HCT116 (cell line): ENCODE results near the gene VWA7. TPM values are rescaled to one million over a fixed set of nuclear protein-coding genes. Genes with fewer than 3 reads are reported as not detected.

Experiments
- ATAC-seq: fragments of 200-7000 bp; cut with Tn5 transposase; 2 replicates; pipeline ENCODE4 v1.9.1; 2020; ENCODE audit warnings: mild to moderate bottlenecking, moderate library complexity
- BruUV-seq: library from RNA; stranded (reverse); fragments of 400-500 nt; replicated peaks from 2 replicates; lab custom pipeline; 2021; lab: Mats Ljungman, UMichigan
- CTCF ChIA-PET: fragments of 300-600 bp; sonication (Branson Sonifier 250); formaldehyde crosslinking; loops from one replicate; lab custom pipeline; 2021; ENCODE audit warnings: antibody characterized with exemption; lab: Charles Lee
- POLR2A ChIA-PET: fragments of 300-600, 350-600 bp; sonication (Branson Sonifier 250); formaldehyde crosslinking; loops from one replicate; lab custom pipeline; 2021; ENCODE audit warnings: antibody characterized with exemption; lab: Charles Lee
- RAD21 ChIA-PET, 2 experiments: fragments of 300-600 bp; sonication (Branson Sonifier 250); formaldehyde crosslinking; loops; one replicate each; lab custom pipeline; 2023; ENCODE audit warnings: low total read pairs in 2 of 2; ENCODE audit not compliant: uncharacterized antibody in 2 of 2, unreplicated experiment in 2 of 2, low non-redundant PET in 1 of 2; lab: Charles Lee
- DNase-seq: peaks from one replicate; pipeline ENCODE4 v3.0.0-alpha.2; 2010; ENCODE audit warnings: low read depth, low spot score
- H2AFZ ChIP-seq: fragments of 200-600 bp; shearing (Covaris generic), sonication (generic); 2 replicates; pipeline ENCODE4 v1.6.1; 2017; ENCODE audit warnings: low read depth, mixed run types, mixed read lengths, antibody characterized with exemption, low read length; ENCODE audit not compliant: poor library complexity, severe bottlenecking
- H3K27ac ChIP-seq: 2 replicates; pipeline ENCODE4 v1.5.1; 2012; ENCODE audit warnings: low read depth, low read length
- H3K27me3 ChIP-seq: fragments of 200-600 bp; sonication (generic); 2 replicates; pipeline ENCODE4 v1.6.1; 2016; ENCODE audit warnings: mixed run types, low read length, mixed read lengths; ENCODE audit not compliant: insufficient read depth
- H3K36me3 ChIP-seq, 2 experiments: fragments of 200-500 bp in 1 of 2; fragments of 200-600 bp in 1 of 2; sonication (Bioruptor generic) in 1 of 2; sonication (generic) in 1 of 2; 2 replicates each; pipeline versions ENCODE4 v1.5.1 to v1.6.1; 2014 to 2016; ENCODE audit warnings: low read length in 2 of 2, inconsistent platforms in 1 of 2, mixed read lengths in 1 of 2, mixed run types in 1 of 2; ENCODE audit not compliant: insufficient read depth in 2 of 2, control insufficient read depth in 1 of 2
- H3K4me1 ChIP-seq, 2 experiments: fragments of 200-600 bp in 1 of 2; sonication (generic) in 1 of 2; 2 replicates each; pipeline versions ENCODE4 v1.5.1 to v1.6.1; 2012 to 2017; ENCODE audit warnings: low read length in 2 of 2, inconsistent platforms in 1 of 2, mild to moderate bottlenecking in 1 of 2, mixed read lengths in 1 of 2, mixed run types in 1 of 2, moderate library complexity in 1 of 2; ENCODE audit not compliant: insufficient read depth in 2 of 2, control insufficient read depth in 1 of 2
- H3K4me2 ChIP-seq: fragments of 200-600 bp; sonication (generic); 2 replicates; pipeline ENCODE4 v1.6.1; 2017; ENCODE audit warnings: mixed run types, low read length, mixed read lengths
- H3K4me3 ChIP-seq, 2 experiments: fragments of 200-600 bp in 1 of 2; sonication (generic) in 1 of 2; replicated peaks in 1 of 2; 2 replicates each; pipeline ENCODE4 v1.5.1; 2011 to 2016; ENCODE audit warnings: low read length in 2 of 2, control low read depth in 1 of 2, low read depth in 1 of 2, mild to moderate bottlenecking in 1 of 2, mixed read lengths in 1 of 2, mixed run types in 1 of 2
- H3K79me2 ChIP-seq: fragments of 200-600 bp; sonication (generic); 2 replicates; pipeline ENCODE4 v1.6.1; 2017; ENCODE audit warnings: mild to moderate bottlenecking, mixed run types, low read length, moderate library complexity, mixed read lengths; ENCODE audit not compliant: insufficient read depth
- H3K9ac ChIP-seq: fragments of 200-600 bp; sonication (generic); 2 replicates; pipeline ENCODE4 v1.6.1; 2016; ENCODE audit warnings: low read length, mixed read lengths
- H3K9me2 ChIP-seq: fragments of 200-600 bp; sonication (generic), shearing (Covaris generic); 2 replicates; pipeline ENCODE4 v1.6.1; 2017; ENCODE audit warnings: mixed run types, mild to moderate bottlenecking, moderate library complexity; ENCODE audit not compliant: insufficient read depth
- H3K9me3 ChIP-seq, 2 experiments: fragments of 200-500 bp in 1 of 2; fragments of 200-600 bp in 1 of 2; sonication (Bioruptor generic) in 1 of 2; sonication (generic) in 1 of 2; 2 replicates each; pipeline ENCODE4 v1.6.1; 2014 to 2017; ENCODE audit warnings: low read length in 2 of 2, mixed read lengths in 2 of 2, inconsistent platforms in 1 of 2, low read depth in 1 of 2, mild to moderate bottlenecking in 1 of 2, mixed run types in 1 of 2, moderate library complexity in 1 of 2; ENCODE audit not compliant: control insufficient read depth in 1 of 2, insufficient read depth in 1 of 2
- H4K20me1 ChIP-seq: fragments of 200-600 bp; sonication (generic), shearing (Covaris generic); 2 replicates; pipeline ENCODE4 v1.6.1; 2017; ENCODE audit warnings: mixed run types, mild to moderate bottlenecking, moderate library complexity; ENCODE audit not compliant: insufficient read depth
- FOSL1 ChIP-seq: IDR thresholded peaks from 2 replicates; pipeline ENCODE4 v1.6.1; 2012; ENCODE audit warnings: low read depth
- MAX ChIP-seq: IDR thresholded peaks from 2 replicates; pipeline ENCODE4 v1.6.1; 2012
- POLR2A ChIP-seq: IDR thresholded peaks from 2 replicates; pipeline ENCODE4 v1.7.0; 2011; ENCODE audit warnings: borderline replicate concordance; ENCODE audit not compliant: insufficient read depth, insufficient read length; ENCODE audit errors: extremely low read depth
- REST ChIP-seq: IDR thresholded peaks from 2 replicates; pipeline ENCODE4 v1.6.1; 2012; ENCODE audit warnings: low read depth
- SIN3A ChIP-seq: IDR thresholded peaks from 2 replicates; pipeline ENCODE4 v1.6.1; 2012; ENCODE audit warnings: low read depth
- SP1 ChIP-seq: IDR thresholded peaks from 2 replicates; pipeline ENCODE4 v1.6.1; 2012; ENCODE audit warnings: low read depth
- SRF ChIP-seq: IDR thresholded peaks from 2 replicates; pipeline ENCODE4 v1.6.1; 2012; ENCODE audit warnings: low read depth
- YY1 ChIP-seq: IDR thresholded peaks from 2 replicates; pipeline ENCODE4 v1.6.1; 2011; ENCODE audit warnings: low read length, low read depth, moderate library complexity, mild to moderate bottlenecking; ENCODE audit not compliant: insufficient replicate concordance; ENCODE audit errors: extremely low read depth
- ZBTB33 ChIP-seq: IDR thresholded peaks from 2 replicates; pipeline ENCODE4 v1.6.1; 2011; ENCODE audit warnings: mild to moderate bottlenecking, low read length, moderate library complexity; ENCODE audit not compliant: insufficient replicate concordance; ENCODE audit errors: extremely low read depth
- ZNF274 ChIP-seq: fragments of 200-500 bp; sonication (Bioruptor generic); IDR thresholded peaks from 2 replicates; pipeline ENCODE4 v1.6.1; 2014; ENCODE audit warnings: mild to moderate bottlenecking, low read depth, low read length, inconsistent platforms
- intact Hi-C: fragments of 100-400 bp; cut with micrococcal nuclease; formaldehyde crosslinking; loops from 2 replicates; pipeline ENCODE4 v1.10.0; 2022
- total RNA-seq: library from RNA; stranded (reverse); gene quantifications from one replicate; pipeline ENCODE4 v1.2.1, GENCODE V29; 2021; ENCODE audit not compliant: unreplicated experiment

The VWA7 gene
- total RNA-seq, 1 experiment from 2014 or later, result 14.6 TPM

- no peaks in the 10 kb centered on the region for H4K20me1 ChIP-seq
- peaks cover 20% of the 10 kb centered on the region for H3K79me2 ChIP-seq
- H3K9me3 ChIP-seq, result no peaks in the 10 kb centered on the region
- no peak overlapping the region for H2AFZ ChIP-seq
- CTCF ChIA-PET, result no interaction called here
- H3K4me2 ChIP-seq, result no peak overlapping the region
- POLR2A ChIA-PET, result no interaction called here
- no peak for DNase-seq
- intact Hi-C loops, result no loop called here
- no peaks in the 10 kb centered on the region for H3K27me3 ChIP-seq
- H3K9ac ChIP-seq, result no peak overlapping the region
- H3K4me3 ChIP-seq, result no peak overlapping the region
- H3K36me3 ChIP-seq, result peaks cover 18 to 45% of the 10 kb centered on the region in 2 experiments; a peak in 3 of 4 replicates
- no peak for ATAC-seq
- H3K4me1 ChIP-seq, result peaks cover 9 to 26% of the 10 kb centered on the region in 2 experiments
- H3K9me2 ChIP-seq, result no peaks in the 10 kb centered on the region
- RAD21 ChIA-PET, result no interaction called here
- H3K27ac ChIP-seq, result no peak overlapping the region
- TF ChIP-seq SP1 (no peak), POLR2A (no peak)
- no TSS peak for BruUV-seq
Measured at GRCh38 chr6:31744422-31744821, 32.7 kb downstream of the VWA7 start.

GRCh38 chr6:31742894-31743293 is 34.2 kb downstream of the VWA7 start:
- Histone ChIP-seq H3K9me3 (no peaks in the 10 kb centered on the region), H4K20me1 (no peaks in the 10 kb centered on the region), H3K27ac (no peak overlapping the region), H3K4me2 (no peak overlapping the region), H3K9ac (no peak overlapping the region), H3K27me3 (no peaks in the 10 kb centered on the region), H3K4me1 (peaks cover 24 to 41% of the 10 kb centered on the region in 2 experiments), H2AFZ (no peak overlapping the region), H3K4me3 (no peak overlapping the region), H3K36me3 (peaks cover 16 to 43% of the 10 kb centered on the region in 2 experiments; a peak in 3 of 4 replicates), H3K9me2 (no peaks in the 10 kb centered on the region), H3K79me2 (peaks cover 20% of the 10 kb centered on the region)
- TF ChIP-seq SRF, result no peak
- TF ChIP-seq YY1, result no peak
- no peak for TF ChIP-seq SIN3A
- TF ChIP-seq REST, result no peak
- no peak for TF ChIP-seq ZNF274
- TF ChIP-seq ZBTB33, result no peak
- TF ChIP-seq FOSL1, result no peak
- TF ChIP-seq MAX, result no peak
- POLR2A ChIA-PET, result no interaction called here
- intact Hi-C loops, result no loop called here
- CTCF ChIA-PET, result no interaction called here
- RAD21 ChIA-PET, result no interaction called here
- ATAC-seq (no peak), DNase-seq (no peak)
- no TSS peak for BruUV-seq
